ENCODE measurements around the gene LHX4. TPM values are rescaled to one million over a fixed set of nuclear protein-coding genes. Genes with fewer than 3 reads are reported as not detected.

The LHX4 gene
- total and polyA plus RNA-seq, 10 of the 15 experiments (the other 5 are each of a cell fraction or from before 2014, with no cell fraction given), result 0.05 to 0.80 (median 0.32) TPM; not detected in 6

- H3K27ac ChIP-seq (ENCODE audit: control insufficient read depth, insufficient read depth), result no peak overlapping the region
- SMC1A ChIA-PET (ENCODE audit: uncharacterized antibody, unreplicated experiment), result interaction anchor here (1.0 kb wide), 1 partner anchor 16 kb away, joined by 3 read pairs; no protein-coding TSS in a partner anchor
- no peaks in the 10 kb centered on the region for H3K79me2 ChIP-seq (ENCODE audit: control insufficient read depth, insufficient read depth, low read length)
- RAD21 ChIA-PET (ENCODE audit: unreplicated experiment), result no interaction called here
- BruUV-seq (replicated peaks), result no TSS peak
- CTCF ChIA-PET, result interaction anchor here (1.2 to 1.3 kb wide), 2 partner anchors 15 to 215 kb away, joined by 4 read pairs; no protein-coding TSS in a partner anchor
- FAIRE-seq, result no peak
- H3K9ac ChIP-seq (ENCODE audit: control insufficient read depth, insufficient read depth, low read length), result no peak overlapping the region
- POLR2A ChIA-PET, result no interaction called here
- H4K20me1 ChIP-seq (ENCODE audit: control insufficient read depth, insufficient read depth), result no peaks in the 10 kb centered on the region
- H3K36me3 ChIP-seq (ENCODE audit: control insufficient read depth in 2 of 2, insufficient read depth in 2 of 2, low read length in 1 of 2), result no peaks in the 10 kb centered on the region; a peak in 1 of 4 replicates
- no peak overlapping the region for H2AFZ ChIP-seq (ENCODE audit: control insufficient read depth, low read depth, low read length)
- TF ChIP-seq PML (IDR thresholded peaks at IDR 0.05; ENCODE audit: low read length), result no peak
- no peak for TF ChIP-seq JUNB (IDR thresholded peaks at IDR 0.05)
- TF ChIP-seq USF1 (IDR thresholded peaks at IDR 0.05; ENCODE audit: borderline replicate concordance, extremely low read length, insufficient read depth, low read depth, low read length), result no peak
- no peak for TF ChIP-seq MTA2 (IDR thresholded peaks at IDR 0.05; ENCODE audit: low read depth)
- 91% methylated on average over 5 of the region's 5 CpGs for WGBS (ENCODE audit: insufficient coverage, insufficient replicate concordance, low lambda C conversion rate, missing lambda C conversion rate)
- H3K9me3 ChIP-seq (replicated peaks; ENCODE audit: control insufficient read depth, insufficient read depth, low read length), result no peaks in the 10 kb centered on the region
- in situ Hi-C loops (cut with MboI) (no loop called here), intact Hi-C loops (cut with micrococcal nuclease; ENCODE audit: unreplicated experiment) (no loop called here)
- H3K4me1 ChIP-seq (ENCODE audit: control insufficient read depth, insufficient read depth, low read length), result no peaks in the 10 kb centered on the region
- H3K27me3 ChIP-seq (replicated peaks in 1 of 2; ENCODE audit: control insufficient read depth in 2 of 2, insufficient read depth in 2 of 2, low read length in 1 of 2), result no peaks in the 10 kb centered on the region
- no peak for ATAC-seq
- no peak overlapping the region for H3K4me3 ChIP-seq
- no peak for DNase-seq (ENCODE audit: low read depth, low spot score)
- no peak overlapping the region for H3K4me2 ChIP-seq (ENCODE audit: control insufficient read depth, insufficient read depth)
Measured at GRCh38 chr1:180267761-180268555, 37.9 kb downstream of the LHX4 start.

DNA sequence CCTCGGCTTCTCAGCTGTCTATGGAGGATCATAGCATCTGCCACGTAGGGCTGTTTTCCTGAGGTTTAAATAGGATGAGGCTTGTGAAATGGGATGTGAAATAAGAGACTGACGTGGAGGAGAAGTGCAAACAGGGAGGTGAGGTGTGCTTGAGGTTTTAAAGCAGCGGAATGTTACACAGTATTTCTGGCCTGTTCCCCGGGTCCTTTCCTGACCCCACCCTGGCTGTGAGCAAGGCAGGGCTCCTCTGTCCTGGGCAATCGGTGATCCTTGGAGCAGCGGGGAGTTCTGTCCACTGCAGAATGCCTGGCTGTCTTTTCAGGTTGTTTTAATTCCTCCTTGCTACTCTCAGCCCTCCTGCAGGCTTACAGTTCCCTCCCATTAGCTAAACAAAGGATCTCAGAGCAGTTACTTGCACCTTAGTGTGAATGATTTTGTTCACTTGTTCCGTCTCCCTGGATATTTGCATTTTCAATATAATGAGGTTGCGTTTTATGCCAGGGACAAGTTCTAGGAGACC, 38.6 kb downstream of the LHX4 start:
- ChIA-PET CTCF (interaction anchor here (1.3 kb wide), 1 partner anchor 16 kb away, joined by 4 read pairs; no protein-coding TSS in a partner anchor), SMC1A (ENCODE audit: uncharacterized antibody, unreplicated experiment) (interaction anchor here (1.0 kb wide), 1 partner anchor 17 kb away, joined by 3 read pairs; no protein-coding TSS in a partner anchor), RAD21 (ENCODE audit: unreplicated experiment) (no interaction called here), POLR2A (no interaction called here)
- Histone ChIP-seq H4K20me1 (ENCODE audit: control insufficient read depth, insufficient read depth) (no peaks in the 10 kb centered on the region), H3K36me3 (ENCODE audit: control insufficient read depth in 2 of 2, insufficient read depth in 2 of 2, low read length in 1 of 2) (peaks cover 0 to 2% of the 10 kb centered on the region in 2 experiments; a peak in 1 of 4 replicates), H2AFZ (ENCODE audit: control insufficient read depth, low read depth, low read length) (no peak overlapping the region), H3K4me3 (no peak overlapping the region), H3K79me2 (ENCODE audit: control insufficient read depth, insufficient read depth, low read length) (no peaks in the 10 kb centered on the region), H3K4me2 (ENCODE audit: control insufficient read depth, insufficient read depth) (no peak overlapping the region), H3K4me1 (ENCODE audit: control insufficient read depth, insufficient read depth, low read length) (no peaks in the 10 kb centered on the region), H3K9me3 (replicated peaks; ENCODE audit: control insufficient read depth, insufficient read depth, low read length) (no peaks in the 10 kb centered on the region), H3K27ac (ENCODE audit: control insufficient read depth, insufficient read depth) (no peak overlapping the region), H3K27me3 (replicated peaks in 1 of 2; ENCODE audit: control insufficient read depth in 2 of 2, insufficient read depth in 2 of 2, low read length in 1 of 2) (no peaks in the 10 kb centered on the region), H3K9ac (ENCODE audit: control insufficient read depth, insufficient read depth, low read length) (no peak overlapping the region)
- no TSS peak for BruUV-seq (replicated peaks)
- intact Hi-C loops (cut with micrococcal nuclease; ENCODE audit: unreplicated experiment), result no loop called here
- in situ Hi-C loops (cut with MboI), result no loop called here
- ATAC-seq (no peak), FAIRE-seq (no peak), DNase-seq (ENCODE audit: low read depth, low spot score) (no peak)
- 84% methylated on average over 9 of the region's 9 CpGs for WGBS (ENCODE audit: insufficient coverage, insufficient replicate concordance, low lambda C conversion rate, missing lambda C conversion rate)
- TF ChIP-seq ZZZ3 (IDR thresholded peaks at IDR 0.05; ENCODE audit: control insufficient read depth, insufficient read length, low read depth) (no peak), SIX5 (IDR thresholded peaks at IDR 0.05; ENCODE audit: low read depth, low read length, severe bottlenecking) (no peak), SMAD5 (IDR thresholded peaks at IDR 0.05; ENCODE audit: low read depth) (no peak), HDAC6 (IDR thresholded peaks at IDR 0.05; ENCODE audit: unreplicated experiment) (no peak), ZSCAN29 (IDR thresholded peaks at IDR 0.05) (no peak), RELB (IDR thresholded peaks at IDR 0.05; ENCODE audit: low read depth) (no peak), HDGF (IDR thresholded peaks at IDR 0.05) (no peak), KAT2A (conservative IDR thresholded peaks at IDR 0.05; ENCODE audit: control insufficient read depth, low read depth, low read length) (no peak)
